GM12801 (cell line): ENCODE measurements around the gene UVSSA.

ENCODE experiments used
- CTCF ChIP-seq: IDR thresholded peaks from one replicate; pipeline ENCODE4 v1.5.1; 2011; ENCODE audit warnings: control low read depth; ENCODE audit not compliant: insufficient read length; ENCODE audit errors: extremely low read depth

UVSSA gene

GRCh38 chr4:1346781-1347409 is at the start of gene UVSSA:
Gene UVSSA (plus strand): TSS chr4:1347208. CDS start chr4:1348092, 884 bp downstream.
- TF ChIP-seq CTCF, result no peak

GRCh38 chr4:1297456-1298325 is 49.3 kb upstream of the UVSSA start:
- TF ChIP-seq CTCF, result no peak

- no peak for TF ChIP-seq CTCF
Observed at GRCh38 chr4:1298461-1298860, 48.5 kb upstream of the UVSSA start.

GRCh38 chr4:1299301-1299860 is 47.6 kb upstream of the UVSSA start:
- TF ChIP-seq CTCF, result no peak

GRCh38 chr4:1300466-1301455 is 46.2 kb upstream of the UVSSA start:
- no peak for TF ChIP-seq CTCF

GRCh38 chr4:1302159-1302558 is 44.8 kb upstream of the UVSSA start:
- no peak for TF ChIP-seq CTCF

- TF ChIP-seq CTCF, result no peak
Observed at GRCh38 chr4:1305261-1305711, 41.7 kb upstream of the UVSSA start.
